ENCODE data around the gene ZNF77.

Gene ZNF77

GRCh38 chr19:2986951-2987524, 42.3 kb upstream of the ZNF77 start:
- H3K9ac ChIP-seq (ENCODE audit: low read depth, low read length), result no peak overlapping the region
- no peak for TF ChIP-seq CTCF (IDR thresholded peaks at IDR 0.05; ENCODE audit: borderline replicate concordance, extremely low read depth, low read length, poor library complexity, severe bottlenecking)
- no peak for TF ChIP-seq EZH2 (IDR thresholded peaks at IDR 0.05; ENCODE audit: borderline replicate concordance, low read depth, low read length, severe bottlenecking)
- DNase-seq (no peak), ATAC-seq (ENCODE audit: insufficient read depth, low read depth) (no peak)
- no peak overlapping the region for H2AFZ ChIP-seq (ENCODE audit: low read depth, low read length)
- H3K27me3 ChIP-seq (ENCODE audit: insufficient read depth, low read length, poor library complexity), result no peaks in the 10 kb centered on the region
- no peaks in the 10 kb centered on the region for H3K79me2 ChIP-seq (ENCODE audit: insufficient read depth, low read length)
- no peak overlapping the region for H3K27ac ChIP-seq (ENCODE audit: low read length)
- H3K36me3 ChIP-seq (ENCODE audit: insufficient read depth, low read length), result no peaks in the 10 kb centered on the region
- no peak overlapping the region for H3K4me2 ChIP-seq (ENCODE audit: insufficient read depth, low read length)
- H3K4me3 ChIP-seq (ENCODE audit: low read depth in 1 of 2, low read length in 2 of 2), result no peak overlapping the region
- H4K20me1 ChIP-seq (ENCODE audit: insufficient read depth, low read length), result no peaks in the 10 kb centered on the region; the same call in 1 of the 2 replicates
- no peaks in the 10 kb centered on the region for H3K4me1 ChIP-seq (ENCODE audit: insufficient read depth, low read length)
- H3K9me3 ChIP-seq (ENCODE audit: insufficient read depth, low read length, severe bottlenecking), result no peaks in the 10 kb centered on the region

- Histone ChIP-seq H3K36me3 (ENCODE audit: insufficient read depth, low read length) (no peaks in the 10 kb centered on the region), H3K4me3 (ENCODE audit: low read depth in 1 of 2, low read length in 2 of 2) (no peak overlapping the region), H3K9me3 (ENCODE audit: insufficient read depth, low read length, severe bottlenecking) (no peaks in the 10 kb centered on the region), H3K4me2 (ENCODE audit: insufficient read depth, low read length) (no peak overlapping the region), H3K27me3 (ENCODE audit: insufficient read depth, low read length, poor library complexity) (no peaks in the 10 kb centered on the region), H3K4me1 (ENCODE audit: insufficient read depth, low read length) (no peaks in the 10 kb centered on the region), H2AFZ (ENCODE audit: low read depth, low read length) (no peak overlapping the region), H3K27ac (ENCODE audit: low read length) (no peak overlapping the region), H4K20me1 (ENCODE audit: insufficient read depth, low read length) (no peaks in the 10 kb centered on the region; the same call in 1 of the 2 replicates), H3K9ac (ENCODE audit: low read depth, low read length) (no peak overlapping the region), H3K79me2 (ENCODE audit: insufficient read depth, low read length) (no peaks in the 10 kb centered on the region)
- TF ChIP-seq EZH2 (IDR thresholded peaks at IDR 0.05; ENCODE audit: borderline replicate concordance, low read depth, low read length, severe bottlenecking) (no peak), CTCF (IDR thresholded peaks at IDR 0.05; ENCODE audit: borderline replicate concordance, extremely low read depth, low read length, poor library complexity, severe bottlenecking) (no peak)
- DNase-seq (no peak), ATAC-seq (ENCODE audit: insufficient read depth, low read depth) (no peak)
Measured at GRCh38 chr19:2984215-2984528, 39.4 kb upstream of the ZNF77 start.

- no peak overlapping the region for H3K4me2 ChIP-seq (ENCODE audit: insufficient read depth, low read length)
Measured at GRCh38 chr19:2983351-2984214, 38.8 kb upstream of the ZNF77 start.

More at GRCh38 chr19:2983351-2984214, 38.8 kb upstream of the ZNF77 start:
- Histone ChIP-seq H3K79me2 (ENCODE audit: insufficient read depth, low read length) (no peaks in the 10 kb centered on the region), H3K4me1 (ENCODE audit: insufficient read depth, low read length) (no peaks in the 10 kb centered on the region), H4K20me1 (ENCODE audit: insufficient read depth, low read length) (no peaks in the 10 kb centered on the region; the same call in 1 of the 2 replicates), H3K36me3 (ENCODE audit: insufficient read depth, low read length) (no peaks in the 10 kb centered on the region), H3K27ac (ENCODE audit: low read length) (no peak overlapping the region), H3K9ac (ENCODE audit: low read depth, low read length) (no peak overlapping the region), H3K4me3 (ENCODE audit: low read depth in 1 of 2, low read length in 2 of 2) (no peak overlapping the region), H3K9me3 (ENCODE audit: insufficient read depth, low read length, severe bottlenecking) (no peaks in the 10 kb centered on the region), H3K27me3 (ENCODE audit: insufficient read depth, low read length, poor library complexity) (no peaks in the 10 kb centered on the region), H2AFZ (ENCODE audit: low read depth, low read length) (no peak overlapping the region)
- ATAC-seq (ENCODE audit: insufficient read depth, low read depth) (no peak), DNase-seq (no peak)
- TF ChIP-seq EZH2 (IDR thresholded peaks at IDR 0.05; ENCODE audit: borderline replicate concordance, low read depth, low read length, severe bottlenecking) (no peak), CTCF (IDR thresholded peaks at IDR 0.05; ENCODE audit: borderline replicate concordance, extremely low read depth, low read length, poor library complexity, severe bottlenecking) (no peak)

Measured in DND-41 (cell line).